GM18519 (cell line): Measurements from ENCODE around the gene IPP.
A peak's percentile ranks its signal among the peaks of the same experiment; 100 is the strongest.
"Not testable (repeated sequence)": the region's sequence is repeated elsewhere in the genome, so short reads cannot be mapped to it uniquely, and the experiment has no call there.

ENCODE experiments used
- ATAC-seq: cut with Tn5 transposase; IDR thresholded peaks from one replicate; pipeline ENCODE4 v1.9.1; 2021; ENCODE audit warnings: mild to moderate bottlenecking, moderate library complexity; ENCODE audit not compliant: unreplicated experiment, low FRiP score

The IPP gene

DNA sequence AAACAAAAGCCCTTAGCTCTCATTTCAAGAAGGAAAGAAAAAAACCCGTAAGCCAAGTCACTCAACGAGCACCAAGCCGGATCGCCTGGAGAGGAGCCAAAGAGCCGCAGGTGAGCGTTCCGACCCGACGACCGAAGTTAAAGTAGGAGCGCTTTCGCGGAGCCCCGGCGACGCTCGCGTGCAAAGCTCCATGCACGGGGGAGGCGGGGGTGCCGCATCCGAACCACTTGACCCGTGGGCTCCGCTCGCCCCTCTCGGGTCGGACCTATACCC is 64.5 kb downstream of the IPP start:
- ATAC-seq, result peak; percentile 1

DNA sequence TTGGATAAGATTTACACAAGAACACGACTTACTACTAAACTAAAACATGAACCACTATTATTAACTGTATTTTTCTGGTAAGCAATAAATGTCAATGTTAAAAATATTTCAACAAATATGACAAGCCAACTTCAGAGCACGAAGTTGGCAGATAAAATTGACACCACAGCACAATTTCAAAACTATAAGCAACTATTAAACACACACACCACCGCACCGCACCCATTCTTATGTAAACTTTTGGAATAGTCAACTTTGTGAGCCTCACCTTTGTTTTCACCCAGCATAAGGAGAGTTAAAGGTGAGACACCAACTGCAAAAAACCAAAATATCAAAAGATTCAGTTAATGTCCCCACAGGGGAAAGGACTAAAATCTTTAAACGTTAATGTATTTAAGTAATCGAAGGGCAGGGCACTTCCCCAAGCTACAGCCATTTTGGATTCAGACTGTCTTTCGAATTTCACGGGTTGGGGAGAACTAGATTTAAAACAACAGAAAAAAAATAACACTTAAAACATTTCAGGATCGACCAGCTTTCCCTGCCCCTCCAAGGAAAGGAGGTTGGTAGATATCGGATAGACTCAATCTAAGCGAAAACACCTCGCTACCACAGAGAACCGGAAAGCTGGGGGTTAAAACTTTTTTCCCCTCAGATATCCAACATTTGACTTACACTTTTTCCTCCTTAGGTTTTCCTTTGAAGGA is 65.0 kb downstream of the IPP start:
- ATAC-seq, result no peak

DNA sequence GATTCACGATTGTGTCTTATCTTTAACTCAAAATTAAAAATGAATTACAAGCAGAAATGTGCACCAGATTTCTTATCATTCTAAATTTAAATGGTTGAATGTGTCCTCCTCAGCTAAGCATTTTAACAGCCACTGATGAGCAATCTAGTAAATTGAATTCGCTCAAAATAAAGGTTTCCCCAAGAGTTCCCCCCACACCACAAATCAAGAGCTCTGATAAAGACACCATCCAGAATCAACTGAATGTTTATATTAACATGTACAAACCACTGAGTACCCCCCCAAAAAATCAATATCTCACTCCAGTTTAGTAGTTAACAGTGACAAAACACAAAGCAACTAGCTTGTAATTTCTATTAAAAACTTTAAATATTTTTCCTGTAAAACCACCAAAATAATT is 66.1 kb downstream of the IPP start:
- no peak for ATAC-seq

DNA sequence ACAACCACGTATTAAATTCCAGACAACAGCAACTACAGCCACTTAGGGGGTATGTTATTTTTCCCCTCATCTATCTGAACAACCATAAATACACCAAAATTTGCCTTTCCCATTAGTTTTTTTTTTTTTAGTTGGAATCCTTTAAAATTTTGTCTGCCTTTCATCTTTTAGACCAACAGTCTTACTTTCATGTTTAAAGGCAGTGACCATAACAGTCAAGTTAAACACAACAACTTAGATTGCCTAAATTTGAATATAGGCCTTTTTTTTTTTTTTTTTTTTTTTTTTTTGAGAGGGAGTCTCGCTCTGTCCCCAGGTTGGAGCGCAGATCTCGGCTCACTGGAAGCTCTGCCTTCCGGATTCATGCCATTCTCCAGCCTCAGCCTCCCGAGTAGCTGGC is 67.5 kb downstream of the IPP start:
- no peak for ATAC-seq

DNA sequence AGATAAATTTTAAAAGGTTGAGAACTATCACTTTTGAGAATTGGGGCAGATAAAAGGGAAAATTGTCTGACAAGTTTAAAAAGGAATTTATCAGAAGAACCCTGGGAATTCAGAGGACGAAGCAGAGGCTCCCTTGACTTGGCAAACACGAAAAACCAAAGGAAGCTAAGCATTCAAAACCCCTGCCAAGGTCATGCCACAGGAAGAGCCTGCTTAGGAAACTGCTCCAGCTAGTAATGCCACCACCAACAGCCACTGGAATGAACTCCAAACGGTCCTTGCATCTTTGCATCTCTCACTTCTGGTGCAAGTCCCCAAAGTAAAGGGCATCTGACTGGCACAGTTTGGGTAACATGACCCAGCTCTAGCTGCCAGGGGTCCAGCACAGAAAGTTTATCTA is 71.3 kb downstream of the IPP start:
- ATAC-seq, result no peak

DNA sequence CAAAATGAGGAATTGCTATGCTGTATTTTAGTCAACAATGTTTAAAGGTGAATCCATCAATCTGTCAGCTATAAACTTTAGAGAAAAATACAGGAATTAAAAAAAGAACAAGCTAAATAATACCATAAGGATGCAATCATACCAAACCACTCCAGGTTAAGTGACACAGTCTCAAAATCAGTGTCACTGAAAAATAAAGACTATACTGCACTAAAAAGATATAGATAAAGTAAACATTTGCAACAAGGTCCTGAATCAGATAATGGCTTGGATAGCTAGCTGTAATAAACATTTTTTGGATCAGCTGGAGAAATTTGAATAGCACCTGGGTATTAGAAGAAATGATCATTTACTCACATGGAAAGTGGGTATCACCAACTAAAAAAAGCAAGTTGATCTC is 72.0 kb downstream of the IPP start:
- no peak for ATAC-seq

DNA sequence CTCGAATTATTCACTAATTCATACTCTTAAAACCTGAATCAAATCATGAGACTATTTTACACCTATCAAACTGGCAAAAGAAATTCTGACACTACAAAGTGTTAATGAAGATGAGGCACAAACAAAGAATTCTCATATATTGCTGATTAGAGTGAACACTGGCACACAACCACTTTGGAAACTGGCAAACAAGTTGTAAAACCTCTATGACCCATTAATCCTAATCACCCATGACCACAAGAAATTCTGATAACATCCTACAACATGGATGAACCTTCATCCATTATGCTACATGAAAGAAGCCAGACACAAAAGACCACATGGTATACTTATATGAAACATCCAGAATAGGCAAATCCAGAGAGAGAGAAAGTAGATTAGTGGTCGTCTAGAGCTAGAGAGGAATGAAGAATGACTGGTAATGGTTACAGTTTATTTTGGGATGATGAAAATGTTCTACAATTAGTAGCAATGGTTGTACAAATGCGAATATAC is 72.7 kb downstream of the IPP start:
- ATAC-seq, result no peak

DNA sequence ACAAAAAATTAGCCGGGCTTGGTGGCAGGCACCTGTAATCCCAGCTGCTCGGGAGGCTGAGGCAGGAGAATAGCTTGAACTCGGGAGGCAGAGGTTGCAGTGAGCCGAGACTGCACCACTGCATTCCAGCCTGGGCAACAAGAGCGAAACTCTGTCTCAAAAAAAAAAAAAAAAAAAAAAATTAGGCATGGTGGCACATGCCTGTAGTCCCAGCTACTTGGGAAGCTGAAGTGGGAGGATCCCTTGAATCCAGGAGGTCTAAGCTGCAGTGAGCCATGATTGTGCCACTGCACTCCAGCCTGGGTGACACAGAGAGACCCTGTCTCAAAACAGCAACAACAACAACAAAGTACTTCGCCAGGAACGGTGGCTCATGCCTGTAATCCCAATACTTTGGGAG is 73.9 kb downstream of the IPP start:
- ATAC-seq, result not testable (repeated sequence)

DNA sequence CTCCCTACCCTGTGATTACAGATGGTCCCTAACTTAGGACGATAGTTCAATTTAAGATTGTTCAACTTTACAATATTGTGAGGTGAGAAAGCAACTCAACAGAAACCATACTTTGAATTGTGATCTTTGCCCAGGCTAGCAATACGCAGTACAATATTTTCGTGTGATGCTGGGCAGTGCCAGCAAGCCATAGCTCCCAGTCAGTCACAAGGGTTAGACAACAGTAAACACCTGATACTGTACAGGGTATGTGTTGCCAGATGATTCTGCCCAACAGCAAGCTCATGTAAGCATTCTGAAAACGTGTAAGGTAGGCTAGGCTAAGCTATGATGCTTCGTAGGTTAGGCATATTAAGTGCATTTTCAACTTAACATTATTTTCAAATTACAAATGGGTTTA is 76.0 kb downstream of the IPP start:
- no peak for ATAC-seq

DNA sequence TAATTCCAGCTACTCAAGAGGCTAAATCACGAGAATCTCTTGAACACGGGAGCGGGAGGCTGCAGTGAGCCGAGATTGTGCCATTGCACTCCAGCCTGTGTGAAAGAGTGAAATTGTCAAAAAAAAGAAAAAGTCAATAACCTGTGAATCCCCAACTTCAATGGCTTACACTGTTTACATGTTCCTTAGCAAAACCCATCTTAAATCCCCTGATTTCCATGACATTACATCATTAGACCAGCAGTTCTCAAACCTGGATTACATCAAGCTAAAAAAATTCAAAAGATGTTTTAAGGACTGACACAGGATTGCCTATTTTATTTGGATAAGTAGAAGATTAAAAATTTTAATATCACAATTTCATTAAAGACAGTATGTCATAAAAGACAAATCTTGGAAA is 76.5 kb downstream of the IPP start:
- no peak for ATAC-seq

DNA sequence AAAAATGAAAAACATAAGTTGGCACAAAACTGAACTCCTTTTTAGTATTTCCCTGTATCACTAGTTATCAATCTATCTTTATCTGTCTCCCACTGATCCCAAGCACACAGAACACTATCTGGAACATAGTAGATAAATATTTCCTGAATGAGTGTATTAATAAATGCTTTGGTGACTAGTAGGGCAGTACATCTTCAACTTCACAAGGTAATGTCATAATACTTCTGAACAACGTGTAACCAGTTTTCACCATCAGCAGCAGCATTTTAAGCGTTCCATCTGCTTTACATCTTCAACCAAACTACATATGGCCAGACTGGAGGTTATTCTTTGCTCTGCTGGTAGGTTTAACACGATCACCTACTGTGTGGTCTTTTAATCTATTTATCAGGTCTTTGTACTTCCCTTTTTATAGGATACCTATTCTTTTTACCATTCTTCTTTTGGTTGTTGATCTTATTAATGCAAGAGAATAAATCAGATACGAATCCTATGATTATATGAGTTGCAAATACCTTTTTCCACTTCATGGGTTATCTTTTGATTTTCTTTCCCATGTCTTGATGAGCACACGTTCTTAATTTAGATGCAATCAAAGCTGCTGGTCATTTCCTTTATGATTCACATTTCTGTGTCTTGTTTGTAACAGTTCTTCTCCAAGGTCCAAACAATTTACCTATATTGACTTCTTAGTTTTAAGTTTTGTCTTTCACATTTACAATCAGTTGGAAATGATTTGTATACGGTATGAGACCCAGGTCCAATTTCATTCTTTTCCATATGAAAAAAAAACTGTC is 80.4 kb downstream of the IPP start:
- no peak for ATAC-seq

DNA sequence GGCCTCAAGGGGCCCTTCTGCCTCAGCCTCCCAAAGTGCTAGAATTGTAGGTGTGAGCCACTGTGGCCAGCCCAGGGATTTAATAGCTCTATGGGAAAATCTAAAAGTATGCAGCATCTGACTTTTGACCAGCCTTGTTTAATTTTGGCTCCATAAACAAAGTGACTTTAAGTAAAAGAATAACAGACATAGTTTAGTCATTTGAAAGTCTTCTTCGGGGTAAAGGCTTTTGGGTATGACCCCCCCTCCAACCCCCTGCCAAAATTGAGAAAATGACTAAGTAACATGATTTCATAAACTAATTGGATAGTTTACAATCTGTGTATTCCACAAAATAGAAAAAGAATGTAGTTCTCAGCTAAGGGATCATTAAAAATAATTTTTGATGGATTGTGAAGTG is 81.1 kb downstream of the IPP start:
- ATAC-seq, result no peak

DNA sequence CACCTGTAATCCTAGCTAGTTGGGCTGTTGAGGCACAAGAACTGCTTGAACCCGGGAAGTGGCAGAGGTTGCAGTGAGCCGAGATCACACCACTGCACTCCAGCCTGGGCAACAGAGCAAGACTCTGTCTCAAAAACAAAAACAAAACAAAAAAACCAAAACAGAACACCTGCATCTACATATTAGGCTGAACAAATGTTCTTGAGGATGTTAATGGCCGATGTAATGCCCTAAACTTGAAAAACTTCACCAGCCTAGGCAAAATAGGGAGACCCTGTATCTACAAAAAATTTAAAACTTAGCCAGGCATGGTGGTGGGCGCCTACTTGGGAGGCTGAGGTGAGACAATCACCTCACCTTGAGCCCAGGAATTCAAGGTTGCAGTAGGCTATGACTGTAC is 81.9 kb downstream of the IPP start:
- ATAC-seq, result no peak

DNA sequence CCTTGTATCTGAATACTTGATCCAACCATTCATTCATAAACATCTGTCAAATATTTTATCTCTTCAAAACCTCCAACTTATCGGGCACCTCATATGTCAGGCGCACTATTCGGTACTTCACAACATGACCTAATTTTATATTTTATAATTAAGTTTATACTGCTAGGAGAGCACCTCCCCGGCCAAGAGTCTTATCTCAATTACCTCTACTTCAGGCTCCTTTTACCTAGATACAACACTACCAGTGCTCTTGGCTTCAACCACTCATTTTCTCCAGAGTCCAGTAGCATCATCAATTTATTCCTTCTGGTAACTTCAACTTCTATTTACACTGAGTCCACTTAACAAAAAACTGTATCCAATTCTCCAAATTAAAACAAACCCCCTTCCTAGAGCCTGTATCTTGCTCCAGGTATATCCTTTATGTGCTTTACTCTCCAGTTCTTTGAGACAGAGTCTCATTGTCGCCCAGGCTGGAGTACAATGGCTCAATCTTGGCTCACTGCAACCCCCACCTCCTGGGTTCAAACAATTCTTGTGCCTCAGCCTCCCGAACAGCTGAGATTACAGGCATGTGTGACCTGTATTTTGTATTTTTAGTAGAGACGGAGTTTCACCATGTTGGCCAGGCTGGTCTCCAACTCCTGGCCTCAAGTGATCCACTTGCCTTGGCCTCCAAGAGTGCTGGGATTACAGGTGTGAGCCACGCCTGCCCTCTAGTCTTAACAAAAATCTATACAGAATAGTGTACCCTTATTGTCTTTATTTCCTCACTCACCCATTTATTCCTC is 82.9 kb downstream of the IPP start:
- ATAC-seq, result no peak

DNA sequence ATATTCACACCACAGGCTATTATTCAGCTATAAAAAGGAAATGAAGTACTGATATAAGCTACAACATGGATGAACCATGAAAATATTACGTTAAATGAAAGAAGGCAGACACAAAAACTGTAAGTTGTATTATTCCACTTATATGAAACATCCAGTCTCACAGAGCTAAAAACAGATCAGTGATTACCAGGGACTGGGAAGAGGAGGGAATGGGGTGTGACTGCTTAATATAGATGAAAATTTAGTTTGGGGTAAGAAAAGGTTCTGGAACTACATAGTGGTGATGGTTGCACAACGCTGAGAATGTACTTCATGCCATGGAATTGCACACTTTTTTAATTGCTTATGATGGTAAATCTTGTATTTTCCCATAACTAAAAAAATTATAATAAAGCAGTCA is 83.6 kb downstream of the IPP start:
- ATAC-seq, result no peak

DNA sequence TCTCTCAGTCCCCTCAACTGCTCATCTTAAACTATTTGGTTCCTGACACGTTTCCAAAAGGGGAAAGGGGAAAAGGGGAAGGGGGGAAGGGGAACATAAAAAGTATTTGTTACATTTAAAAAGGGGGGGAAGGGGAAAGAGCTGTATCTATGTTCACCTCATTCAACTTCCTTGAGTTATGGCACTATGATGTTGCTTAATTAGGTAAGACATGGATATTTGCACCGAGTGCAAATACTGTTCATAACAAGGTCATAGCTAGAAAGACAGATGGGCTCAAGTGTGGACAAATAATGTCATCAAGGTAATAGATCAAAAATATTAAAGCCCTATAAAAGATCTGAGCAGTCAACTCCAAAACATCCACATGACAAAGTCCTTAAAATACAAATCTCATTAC is 90.1 kb downstream of the IPP start:
- no peak for ATAC-seq

DNA sequence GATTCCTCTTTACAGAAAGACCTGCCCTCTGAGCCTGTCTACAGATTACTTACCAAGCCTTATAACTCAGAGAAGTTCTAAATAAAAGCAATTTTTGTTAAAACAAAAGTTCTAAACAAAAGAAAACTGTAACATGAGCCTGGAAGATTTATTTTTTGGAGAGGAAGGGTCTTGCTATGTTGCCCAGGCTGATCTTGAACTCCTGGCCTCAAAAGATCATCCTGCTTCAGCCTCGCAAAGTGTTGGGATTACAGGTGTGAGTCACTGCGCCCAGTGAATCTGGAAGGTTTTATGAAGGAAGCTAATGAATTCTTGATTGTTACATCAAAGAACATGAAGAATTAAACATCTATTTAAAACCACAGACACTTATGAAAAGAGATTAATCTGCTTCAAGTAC is 91.2 kb downstream of the IPP start:
- ATAC-seq, result no peak

DNA sequence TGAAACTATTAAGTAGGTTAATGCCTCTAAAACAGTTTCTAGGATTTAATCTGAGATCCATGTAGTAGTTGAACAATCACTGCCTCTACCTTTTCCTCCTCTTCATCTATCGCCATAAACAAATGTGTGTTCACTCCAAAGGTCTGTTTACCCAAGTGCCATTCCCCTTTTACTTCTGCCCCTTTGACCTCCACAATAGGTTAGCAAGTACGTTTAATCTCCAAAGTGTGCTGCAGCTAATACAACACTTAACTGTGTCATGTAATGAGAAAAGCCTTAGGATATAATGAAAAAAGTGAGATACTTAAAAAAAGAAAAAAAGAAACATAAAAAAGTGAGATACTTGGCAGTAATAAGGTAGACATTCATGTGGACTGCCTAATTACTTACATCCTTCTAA is 92.3 kb downstream of the IPP start:
- ATAC-seq, result no peak

DNA sequence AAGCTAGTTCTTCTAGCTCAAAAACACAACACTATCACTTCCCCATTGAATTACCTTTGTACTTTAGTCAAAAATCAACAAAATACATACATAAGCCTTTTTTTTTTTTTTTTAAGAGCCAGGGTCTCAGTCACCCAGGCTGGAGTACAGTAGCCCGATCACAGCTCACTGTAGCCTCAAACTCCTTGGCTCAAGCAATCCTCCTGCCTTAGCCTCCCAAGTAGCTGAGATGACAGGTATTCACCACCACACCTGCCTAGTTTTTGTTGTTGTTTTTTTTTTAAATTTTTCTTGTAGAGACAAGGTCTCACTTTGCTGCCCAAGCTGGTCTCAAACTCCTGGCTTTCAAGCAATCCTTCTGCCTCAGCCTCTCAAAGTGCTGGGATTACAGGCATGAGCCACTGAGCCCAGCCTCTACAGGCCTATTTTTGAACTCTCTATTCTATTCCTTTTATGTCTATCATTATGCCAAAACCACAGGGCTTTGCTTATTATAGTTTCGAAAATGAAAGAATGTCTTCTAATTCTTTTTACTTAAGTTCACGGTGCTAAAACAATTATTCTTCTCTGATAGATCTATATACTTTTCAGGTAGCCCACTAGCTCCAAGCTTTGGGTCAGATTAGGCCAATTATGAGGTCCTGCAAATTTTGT is 93.8 kb downstream of the IPP start:
- ATAC-seq, result no peak

DNA sequence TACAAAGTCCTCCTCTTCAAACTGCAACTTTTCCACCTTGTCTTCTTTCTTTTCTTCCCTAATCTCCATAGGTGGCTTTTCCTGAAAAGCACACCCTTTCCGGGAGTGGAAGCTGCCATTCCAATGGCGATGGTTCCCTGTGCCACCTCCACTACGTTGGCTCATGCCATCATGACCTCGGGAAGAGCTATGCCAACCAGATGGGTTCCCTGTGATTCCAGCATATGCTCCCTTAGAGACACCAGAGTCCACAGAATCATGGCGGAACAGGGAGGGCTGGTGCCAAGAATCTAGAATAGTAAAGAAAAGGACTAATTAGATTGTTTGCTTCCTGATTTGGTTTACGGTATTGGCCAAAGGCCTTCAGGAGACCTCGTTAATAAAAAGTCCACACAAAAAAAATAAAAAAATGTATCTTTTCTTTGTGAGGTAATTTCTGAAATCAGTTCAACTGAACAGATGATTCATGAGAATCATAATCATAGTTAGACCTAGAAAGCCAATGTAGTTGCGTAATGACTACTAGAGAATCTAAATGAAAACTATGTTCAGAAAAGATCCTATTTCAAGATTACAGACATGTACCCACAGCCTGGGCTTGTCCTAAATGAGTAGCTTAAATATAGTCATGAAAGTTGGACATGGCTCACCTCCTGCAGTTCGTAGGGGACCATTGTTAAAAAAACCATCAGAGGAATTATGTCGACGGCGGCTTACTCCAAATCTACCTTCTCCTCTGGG is 95.7 kb downstream of the IPP start:
- no peak for ATAC-seq
